Activated naive CD8-positive, alpha-beta T cell treated with anti-CD3 and anti-CD28 coated beads, Interleukin-2, amount 50 U/mL, for 24 hours (primary cell): Measurements from ENCODE around the gene NDUFS3.

Experiments
- ATAC-seq: fragments of 150-1000 bp; cut with Tn5 transposase; one replicate; pipeline ENCODE4 v1.10.0; 2021
- DNase-seq: peaks from one replicate; pipeline ENCODE4 v3.0.0; 2021
- H3K27ac Mint-ChIP-seq: one replicate; pipeline ENCODE4 v1.8.0; 2021; ENCODE audit warnings: mild to moderate bottlenecking, mixed read lengths
- H3K27me3 Mint-ChIP-seq: one replicate; pipeline ENCODE4 v1.8.0; 2021; ENCODE audit warnings: mixed read lengths
- H3K36me3 Mint-ChIP-seq: one replicate; pipeline ENCODE4 v1.8.0; 2021; ENCODE audit warnings: low read depth, mixed read lengths
- H3K4me1 Mint-ChIP-seq: one replicate; pipeline ENCODE4 v1.8.0; 2021; ENCODE audit warnings: mixed read lengths
- H3K4me3 Mint-ChIP-seq: one replicate; pipeline ENCODE4 v1.8.0; 2021; ENCODE audit warnings: mild to moderate bottlenecking, moderate library complexity, mixed read lengths
- H3K9me3 Mint-ChIP-seq: one replicate; pipeline ENCODE4 v1.8.0; 2021; ENCODE audit warnings: mixed read lengths

Gene NDUFS3

DNA sequence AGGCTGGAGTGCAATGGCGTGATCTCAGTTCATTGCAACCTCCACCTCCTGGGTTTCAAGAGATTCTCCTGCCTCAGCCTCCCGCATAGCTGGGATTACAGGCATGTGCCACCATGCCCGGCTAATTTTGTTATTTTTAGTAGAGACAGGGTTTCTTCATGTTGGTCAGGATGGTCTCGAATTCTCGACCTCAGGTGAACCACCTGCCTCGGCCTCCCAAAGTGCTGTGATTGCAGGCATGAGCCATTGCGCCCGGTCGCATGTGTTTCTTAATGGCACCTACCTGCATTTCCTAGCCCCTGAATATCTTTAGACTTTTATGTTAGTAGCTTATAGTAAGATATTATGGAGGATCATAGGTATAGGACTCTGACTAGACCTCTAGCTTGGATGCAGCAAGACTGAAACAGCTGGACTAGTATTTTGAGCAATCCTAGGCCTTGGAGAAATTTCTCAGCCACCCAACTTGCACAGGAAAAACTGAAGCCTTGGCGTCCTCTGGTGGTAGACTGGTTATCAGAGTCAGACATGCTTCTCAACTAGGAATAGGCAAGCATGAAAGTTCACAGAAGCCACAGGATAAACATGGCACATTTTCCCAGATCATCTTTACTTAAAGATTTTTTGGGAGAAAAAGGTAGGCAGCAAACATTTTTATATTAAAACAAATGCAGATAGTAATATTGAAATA lies 38.0 kb downstream of the NDUFS3 start:
- peaks cover 11% of the 10 kb centered on the region for H3K36me3 Mint-ChIP-seq
- DNase-seq = no peak
- H3K4me1 Mint-ChIP-seq = no peaks in the 10 kb centered on the region
- H3K9me3 Mint-ChIP-seq = no peaks in the 10 kb centered on the region
- H3K4me3 Mint-ChIP-seq = no peak overlapping the region
- ATAC-seq = no peak
- H3K27ac Mint-ChIP-seq = no peak overlapping the region
- H3K27me3 Mint-ChIP-seq = no peaks in the 10 kb centered on the region

DNA sequence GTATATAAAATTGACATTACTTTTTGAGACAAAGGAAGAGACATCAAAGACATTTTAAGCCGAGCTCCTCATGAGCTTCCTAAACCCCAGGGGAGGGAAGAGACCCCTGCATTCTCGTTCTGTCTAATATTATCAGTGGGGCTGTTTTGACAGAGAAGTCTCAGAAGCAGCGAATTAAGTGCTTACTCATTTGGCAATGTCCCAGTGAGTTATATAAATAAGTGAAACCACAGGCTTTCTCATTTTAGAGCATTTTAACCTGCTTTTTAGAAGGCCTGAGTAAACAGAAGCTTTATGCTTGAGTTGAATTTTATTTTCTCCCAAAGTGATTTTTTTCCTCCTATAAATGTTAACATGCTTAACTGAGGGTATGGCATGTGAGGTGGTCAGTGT lies 38.5 kb downstream of the NDUFS3 start:
- H3K27ac Mint-ChIP-seq = no peak overlapping the region
- no peak for DNase-seq
- H3K36me3 Mint-ChIP-seq = peaks cover 11% of the 10 kb centered on the region
- no peaks in the 10 kb centered on the region for H3K4me1 Mint-ChIP-seq
- no peaks in the 10 kb centered on the region for H3K27me3 Mint-ChIP-seq
- no peaks in the 10 kb centered on the region for H3K9me3 Mint-ChIP-seq
- ATAC-seq = no peak
- H3K4me3 Mint-ChIP-seq = no peak overlapping the region

DNA sequence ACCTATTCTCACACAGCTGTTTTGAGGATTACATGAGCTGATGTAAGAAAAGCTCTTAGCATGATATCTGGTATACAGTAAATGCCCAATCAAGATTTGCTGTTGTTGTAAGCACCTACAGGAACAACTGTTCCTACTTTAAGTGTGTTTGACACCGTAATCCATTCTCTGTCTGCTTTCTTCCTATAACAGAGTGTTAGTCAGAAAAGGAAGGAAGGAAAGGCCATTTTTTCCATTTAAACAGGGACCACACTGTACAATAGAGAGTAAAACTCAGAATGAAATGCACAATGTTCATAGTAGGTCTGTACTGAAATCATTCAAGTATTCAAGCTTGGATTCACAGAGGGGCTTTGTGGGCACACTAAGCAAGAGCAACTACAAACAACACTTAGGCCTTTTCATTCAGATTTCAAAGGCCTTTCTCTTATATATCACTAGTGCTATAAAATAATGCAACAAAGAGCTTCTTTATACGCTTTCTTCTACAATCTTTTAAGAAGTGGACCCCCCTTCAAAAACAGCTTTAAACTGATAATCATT lies 42.0 kb downstream of the NDUFS3 start:
- Mint-ChIP-seq H3K9me3 (no peaks in the 10 kb centered on the region), H3K36me3 (peaks cover 23% of the 10 kb centered on the region), H3K27ac (no peak overlapping the region), H3K27me3 (no peaks in the 10 kb centered on the region), H3K4me1 (no peaks in the 10 kb centered on the region), H3K4me3 (no peak overlapping the region)
- ATAC-seq = no peak
- no peak for DNase-seq

DNA sequence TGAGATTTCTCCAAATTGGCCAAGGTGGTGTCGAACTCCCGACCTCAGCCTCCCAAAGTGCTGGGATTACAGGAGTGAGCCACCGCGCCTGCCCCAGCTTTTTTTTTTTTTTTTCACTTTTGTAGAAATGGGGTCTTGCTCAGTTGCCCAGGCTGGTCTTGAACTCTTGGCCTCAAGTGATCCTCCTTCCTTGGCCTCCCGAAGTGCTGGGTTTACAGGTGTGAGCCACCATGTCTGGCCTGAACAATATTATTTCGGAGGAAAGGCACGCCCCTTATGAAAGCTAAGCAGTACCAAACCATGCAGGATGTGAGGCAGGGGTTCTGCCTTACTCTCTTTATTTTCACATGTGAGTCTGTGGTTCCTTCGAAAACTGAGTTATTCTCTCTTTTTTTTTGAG lies 47.4 kb downstream of the NDUFS3 start:
- Mint-ChIP-seq H3K9me3 (no peaks in the 10 kb centered on the region), H3K4me1 (no peaks in the 10 kb centered on the region), H3K4me3 (no peak overlapping the region), H3K27me3 (no peaks in the 10 kb centered on the region), H3K36me3 (peaks cover 50% of the 10 kb centered on the region), H3K27ac (no peak overlapping the region)
- ATAC-seq (no peak), DNase-seq (no peak)

DNA sequence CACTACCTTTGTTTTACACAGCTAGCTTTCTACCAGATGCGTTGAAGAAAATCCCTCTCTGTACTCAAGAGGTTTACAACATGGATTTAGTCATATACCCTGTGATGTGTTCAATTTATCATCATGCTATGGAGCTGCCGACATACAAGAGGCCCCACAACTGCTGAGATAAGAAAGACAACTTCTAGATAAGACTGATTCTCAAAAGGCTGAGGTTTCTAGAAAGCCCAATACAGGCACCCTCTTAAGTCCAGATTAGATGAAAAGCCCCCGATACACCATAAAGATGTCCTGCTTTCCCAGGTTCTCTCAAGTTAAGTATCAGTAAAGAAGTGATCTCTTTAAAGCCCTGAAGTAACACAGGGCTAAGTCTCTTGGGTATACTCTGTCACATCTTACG lies 49.2 kb downstream of the NDUFS3 start:
- Mint-ChIP-seq H3K4me1 (no peaks in the 10 kb centered on the region), H3K36me3 (peaks cover 55% of the 10 kb centered on the region), H3K4me3 (no peak overlapping the region), H3K27me3 (no peaks in the 10 kb centered on the region), H3K27ac (no peak overlapping the region), H3K9me3 (no peaks in the 10 kb centered on the region)
- ATAC-seq (no peak), DNase-seq (no peak)

DNA sequence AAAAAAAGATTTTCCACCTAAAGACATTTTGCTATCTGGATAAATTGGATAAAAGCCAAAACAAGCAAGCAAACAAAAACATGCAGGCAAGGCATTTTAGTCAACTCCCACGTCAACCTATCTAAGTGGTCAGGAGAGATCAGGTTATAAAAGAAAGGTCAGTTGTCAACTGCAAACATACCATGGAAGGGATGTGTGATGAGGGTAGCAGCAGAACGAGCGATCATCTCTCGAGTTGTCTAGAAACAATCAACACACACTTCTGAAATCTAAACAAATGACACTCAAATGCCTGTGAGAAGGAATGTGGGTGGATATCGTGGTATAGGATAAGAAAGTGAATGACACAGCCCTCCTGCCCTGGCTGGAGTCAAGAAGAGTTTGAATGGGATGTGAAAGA lies 52.6 kb downstream of the NDUFS3 start:
- ATAC-seq (no peak), DNase-seq (no peak)
- Mint-ChIP-seq H3K9me3 (no peaks in the 10 kb centered on the region), H3K27ac (no peak overlapping the region), H3K4me1 (no peaks in the 10 kb centered on the region), H3K36me3 (peaks cover 62% of the 10 kb centered on the region), H3K27me3 (no peaks in the 10 kb centered on the region), H3K4me3 (no peak overlapping the region)
